IPS DF 6.9 (cell line): ENCODE results near the gene FITM2.
"Not testable (repeated sequence)": the region's sequence is repeated elsewhere in the genome, so short reads cannot be mapped to it uniquely, and the experiment has no call there.

ENCODE experiments used
- DNase-seq: peaks from one replicate; pipeline ENCODE4 v3.0.0-alpha.2; 2013; ENCODE audit warnings: low read depth, low spot score
- H3K27ac ChIP-seq: one replicate; pipeline ENCODE4 v1.5.1; 2013; ENCODE audit warnings: low read length, control low read depth
- H3K27me3 ChIP-seq: 2 replicates; pipeline ENCODE4 v1.6.1; 2013; ENCODE audit warnings: mild to moderate bottlenecking, low read length; ENCODE audit not compliant: control insufficient read depth, insufficient read depth
- H3K36me3 ChIP-seq: 2 replicates; pipeline ENCODE4 v1.6.1; 2013; ENCODE audit warnings: low read length; ENCODE audit not compliant: control insufficient read depth, insufficient read depth
- H3K4me1 ChIP-seq: 2 replicates; pipeline ENCODE4 v1.6.1; 2013; ENCODE audit warnings: low read length; ENCODE audit not compliant: control insufficient read depth, insufficient read depth
- H3K4me3 ChIP-seq: 2 replicates; pipeline ENCODE4 v1.5.1; 2013; ENCODE audit warnings: mild to moderate bottlenecking, low read length
- H3K9me3 ChIP-seq: 2 replicates; pipeline ENCODE4 v1.6.1; 2013; ENCODE audit warnings: low read length, inconsistent platforms; ENCODE audit not compliant: control insufficient read depth, insufficient read depth
- WGBS: extraction: QIAGEN DNeasy Blood & Tissue Kit; methylation state at CpG from one replicate; pipeline ENCODE4 v1.1.7; 2013; ENCODE audit warnings: mixed read lengths, missing lambda C conversion rate; ENCODE audit not compliant: insufficient read length, insufficient coverage; 5-methylcytosine and 5-hydroxymethylcytosine counted together

FITM2 gene

DNA sequence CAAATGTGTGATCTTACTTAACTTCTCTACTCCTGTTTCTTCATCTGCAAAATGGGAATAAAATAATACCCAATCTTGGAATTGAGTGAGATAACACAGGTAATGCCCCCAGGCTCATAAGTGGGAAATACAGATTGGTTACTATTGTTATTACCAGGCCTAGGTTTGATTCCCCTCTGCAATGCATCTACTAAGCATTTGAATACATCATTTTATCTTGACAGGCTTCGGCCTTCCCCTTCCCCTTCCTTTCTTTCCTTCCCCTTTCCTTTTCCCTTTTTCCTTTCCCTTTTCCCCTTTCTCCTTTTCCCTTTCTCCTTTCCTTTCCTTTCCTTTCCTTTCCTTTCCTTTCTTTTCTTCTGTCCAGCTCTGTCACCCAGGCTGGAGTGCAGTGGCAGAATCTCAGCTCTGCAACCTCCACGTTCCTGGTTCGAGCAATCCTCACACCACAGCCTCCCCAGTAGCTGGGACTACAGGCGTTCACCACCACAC is 37.2 kb upstream of the FITM2 start:
- Histone ChIP-seq H3K36me3 (no peaks in the 10 kb centered on the region), H3K9me3 (no peaks in the 10 kb centered on the region), H3K27me3 (no peaks in the 10 kb centered on the region), H3K4me3 (no peak overlapping the region), H3K4me1 (no peaks in the 10 kb centered on the region; the same call in 1 of the 2 replicates), H3K27ac (no peak overlapping the region)
- no CpG with 5 or more reads among the region's 4 CpGs for WGBS
- DNase-seq: no peak

DNA sequence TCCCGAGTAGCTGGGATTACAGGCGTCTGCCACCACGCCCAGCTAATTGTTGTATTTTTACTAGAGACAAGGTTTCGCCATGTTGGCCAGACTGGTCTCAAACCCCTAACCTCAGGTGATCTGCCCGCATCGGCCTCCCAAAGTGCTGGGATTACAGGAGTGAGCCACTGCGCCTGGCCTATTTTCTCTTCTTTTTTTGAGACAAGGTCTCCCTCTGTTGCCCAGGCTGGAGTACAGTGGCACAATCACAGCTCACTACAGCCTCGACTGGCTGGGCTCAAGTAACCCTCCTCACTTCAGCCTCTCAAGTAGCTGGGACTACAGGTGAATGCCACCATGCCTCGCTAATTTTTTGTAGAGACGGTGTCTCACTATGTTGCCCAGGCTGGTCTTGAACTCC is 34.9 kb upstream of the FITM2 start:
- no CpG with 5 or more reads among the region's 10 CpGs for WGBS
- DNase-seq, H3K27me3 ChIP-seq, H3K4me1 ChIP-seq, H3K9me3 ChIP-seq, H3K27ac ChIP-seq, H3K36me3 ChIP-seq, H3K4me3 ChIP-seq: not testable (repeated sequence)

DNA sequence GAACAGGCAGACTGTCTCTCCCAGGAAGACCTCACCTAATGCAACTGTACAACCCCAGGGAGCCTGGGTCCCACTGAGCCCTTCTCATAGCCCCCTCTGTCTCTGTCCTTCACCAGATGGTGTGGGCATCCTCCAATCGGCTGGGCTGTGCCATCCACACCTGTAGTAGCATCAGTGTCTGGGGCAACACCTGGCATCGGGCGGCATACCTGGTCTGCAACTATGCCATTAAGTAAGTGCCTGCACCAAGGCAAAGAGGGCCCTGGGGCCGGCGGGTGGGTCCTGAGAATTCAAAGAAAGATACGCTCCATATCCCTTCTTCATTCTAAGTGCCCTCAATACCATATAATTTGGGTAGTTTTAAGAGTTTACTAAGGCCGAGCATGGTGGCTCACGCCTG is 34.1 kb upstream of the FITM2 start:
- no CpG with 5 or more reads among the region's 8 CpGs for WGBS
- DNase-seq: no peak
- Histone ChIP-seq H3K4me3 (no peak overlapping the region; the same call in 1 of the 2 replicates), H3K27ac (no peak overlapping the region), H3K36me3 (no peaks in the 10 kb centered on the region), H3K4me1 (no peaks in the 10 kb centered on the region; the same call in 1 of the 2 replicates), H3K9me3 (no peaks in the 10 kb centered on the region), H3K27me3 (no peaks in the 10 kb centered on the region)

DNA sequence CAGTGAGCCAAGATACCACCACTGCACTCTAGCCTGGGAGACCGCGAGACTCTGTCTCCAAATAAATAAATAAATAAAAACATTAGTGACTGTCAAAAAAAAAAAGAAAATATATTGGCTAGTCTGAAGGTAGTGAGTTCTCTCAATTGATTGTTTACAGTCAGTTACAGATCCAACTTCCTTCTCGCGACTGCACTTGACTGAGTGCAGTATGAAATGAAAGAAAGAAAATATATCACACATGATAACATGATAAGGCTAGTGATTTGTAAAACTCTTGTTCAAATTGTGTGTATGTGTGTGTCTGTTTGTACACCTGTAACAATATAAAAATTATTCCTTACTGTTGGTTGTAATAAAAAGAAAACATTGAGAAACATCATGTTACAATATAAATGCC is 33.7 kb upstream of the FITM2 start:
- H3K4me3 ChIP-seq: no peak overlapping the region

DNA sequence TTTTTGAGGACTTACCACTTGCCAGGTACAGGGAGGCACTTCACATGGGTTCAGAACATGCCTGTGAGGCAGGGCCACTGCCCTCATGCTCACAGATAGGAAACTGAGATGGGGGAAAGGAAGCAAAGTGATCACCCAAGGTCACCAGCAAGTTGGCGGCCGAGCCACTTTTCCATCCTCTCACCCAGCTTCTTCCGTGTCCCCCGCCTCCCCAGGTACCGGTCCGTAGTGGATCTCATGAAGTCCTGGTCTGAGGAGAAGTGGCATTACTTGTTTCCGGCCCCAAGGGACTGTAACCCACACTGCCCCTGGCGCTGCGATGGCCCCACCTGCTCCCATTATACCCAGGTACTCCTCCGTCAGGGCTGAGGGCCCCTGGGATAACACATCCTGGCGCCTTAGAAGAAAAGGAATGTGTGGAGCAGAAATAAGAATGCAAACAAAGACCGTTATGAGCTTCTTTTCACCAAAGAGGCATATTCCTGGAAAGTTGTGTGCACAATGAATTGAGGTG is 32.2 kb upstream of the FITM2 start:
- Histone ChIP-seq H3K27me3 (no peaks in the 10 kb centered on the region), H3K9me3 (no peaks in the 10 kb centered on the region), H3K4me1 (no peaks in the 10 kb centered on the region; the same call in 1 of the 2 replicates), H3K36me3 (no peaks in the 10 kb centered on the region), H3K4me3 (no peak overlapping the region), H3K27ac (no peak overlapping the region)
- DNase-seq: no peak
- no CpG with 5 or more reads among the region's 12 CpGs for WGBS

More for the DNA sequence above, 33.7 kb upstream of the FITM2 start:
- Histone ChIP-seq H3K4me1 (no peaks in the 10 kb centered on the region; the same call in 1 of the 2 replicates), H3K36me3 (no peaks in the 10 kb centered on the region), H3K27me3 (no peaks in the 10 kb centered on the region), H3K27ac (no peak overlapping the region), H3K9me3 (no peaks in the 10 kb centered on the region)
- no peak for DNase-seq
- no CpG with 5 or more reads among the region's 4 CpGs for WGBS

DNA sequence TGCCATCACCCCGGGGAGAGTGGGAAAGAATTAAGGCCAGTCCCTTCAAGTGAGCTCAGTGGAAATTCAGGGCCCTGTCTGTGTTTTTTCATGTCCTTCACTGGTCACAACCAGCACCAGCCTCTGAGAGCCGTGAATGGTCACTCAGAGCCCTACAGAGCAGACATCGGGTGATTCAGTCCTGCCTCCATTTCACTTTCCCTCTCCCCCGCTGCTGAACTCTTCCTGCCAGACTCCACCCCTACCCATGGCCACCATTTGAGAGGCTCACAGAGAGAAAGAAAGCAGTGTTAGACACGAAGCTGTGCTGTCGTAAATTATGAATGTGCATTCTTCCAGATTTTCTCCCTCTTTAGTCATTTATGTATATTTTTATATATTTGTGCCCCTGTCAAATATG is 31.2 kb upstream of the FITM2 start:
- Histone ChIP-seq H3K27me3 (no peaks in the 10 kb centered on the region), H3K9me3 (no peaks in the 10 kb centered on the region), H3K4me1 (no peaks in the 10 kb centered on the region; the same call in 1 of the 2 replicates), H3K36me3 (no peaks in the 10 kb centered on the region), H3K27ac (no peak overlapping the region), H3K4me3 (no peak overlapping the region)
- WGBS: no CpG with 5 or more reads among the region's 6 CpGs
- no peak for DNase-seq

DNA sequence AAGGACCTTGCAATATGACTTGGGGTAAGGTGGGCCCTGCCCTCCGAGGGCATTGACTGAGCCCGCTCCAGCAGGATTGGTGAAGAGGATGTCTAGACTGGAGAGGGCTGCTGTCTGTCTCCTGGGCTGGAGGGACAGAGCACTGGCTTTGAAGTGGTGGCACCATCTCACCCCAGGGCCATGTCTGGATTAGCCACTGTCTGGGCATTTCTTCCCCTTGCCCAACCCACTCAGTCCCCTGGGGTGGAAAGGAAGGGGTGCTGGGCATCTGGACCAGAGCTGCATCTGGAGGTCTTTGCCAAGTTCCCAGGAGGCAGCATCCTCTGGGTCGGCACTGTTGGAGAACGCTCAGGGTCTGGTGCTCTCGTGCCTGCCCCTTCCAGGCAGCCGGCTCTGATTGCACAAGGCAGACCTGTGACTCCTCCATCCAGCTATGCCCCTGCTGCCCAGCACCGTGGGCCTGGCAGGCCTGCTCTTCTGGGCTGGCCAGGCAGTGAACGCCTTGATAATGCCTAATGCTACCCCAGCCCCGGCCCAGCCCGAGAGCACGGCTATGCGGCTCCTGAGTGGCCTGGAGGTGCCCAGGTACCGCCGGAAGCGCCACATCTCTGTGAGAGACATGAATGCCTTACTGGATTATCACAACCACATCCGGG is 25.9 kb upstream of the FITM2 start, which contains the start of gene R3HDML:
TSS of gene R3HDML (plus strand) at position 319 of the 656 bp plus-strand sequence. CDS start at position 434, 115 bp downstream.
- H3K27ac ChIP-seq: no peak within 1 kb of the TSS

DNA sequence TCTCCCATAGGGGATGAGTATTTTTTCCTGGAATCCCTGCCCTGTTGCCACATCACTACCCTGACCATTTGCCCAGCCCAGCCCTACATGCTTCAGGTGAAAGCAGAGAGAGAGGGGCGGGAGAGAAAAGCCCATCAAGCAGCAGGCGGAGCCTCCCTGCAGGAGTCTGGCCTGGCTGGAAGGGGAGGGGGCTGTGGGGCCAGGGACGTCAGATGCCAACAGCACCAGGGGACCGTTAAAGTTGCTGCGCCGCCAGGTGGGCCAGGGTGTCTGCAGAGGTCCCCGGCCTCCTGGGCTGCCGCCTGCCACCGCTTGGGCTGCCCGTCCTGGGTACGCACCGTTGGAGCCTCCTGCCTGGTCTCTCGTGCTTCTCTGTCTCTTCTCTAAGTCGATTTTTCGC is 25.1 kb upstream of the FITM2 start:
- no peak overlapping the region for H3K4me3 ChIP-seq
- H3K27ac ChIP-seq: no peak overlapping the region
- H3K36me3 ChIP-seq: no peaks in the 10 kb centered on the region
- H3K4me1 ChIP-seq: 0 out of 2 replicates have a peak, but pooled peaks cover 1% of the 10 kb centered on the region
- WGBS: no CpG with 5 or more reads among the region's 15 CpGs
- no peaks in the 10 kb centered on the region for H3K27me3 ChIP-seq
- H3K9me3 ChIP-seq: no peaks in the 10 kb centered on the region
- DNase-seq: no peak

More for the DNA sequence above, 25.9 kb upstream of the FITM2 start, which contains the start of gene R3HDML:
- DNase-seq: no peak
- no peak within 1 kb of the TSS for H3K4me3 ChIP-seq
- 0 out of 2 replicates have a peak, but pooled peaks cover 1% of the 10 kb centered on the region for H3K4me1 ChIP-seq
- no peaks in the 10 kb centered on the region for H3K36me3 ChIP-seq
- no CpG with 5 or more reads among the region's 16 CpGs for WGBS
- H3K27me3 ChIP-seq: no peaks in the 10 kb centered on the region
- H3K9me3 ChIP-seq: no peaks in the 10 kb centered on the region

DNA sequence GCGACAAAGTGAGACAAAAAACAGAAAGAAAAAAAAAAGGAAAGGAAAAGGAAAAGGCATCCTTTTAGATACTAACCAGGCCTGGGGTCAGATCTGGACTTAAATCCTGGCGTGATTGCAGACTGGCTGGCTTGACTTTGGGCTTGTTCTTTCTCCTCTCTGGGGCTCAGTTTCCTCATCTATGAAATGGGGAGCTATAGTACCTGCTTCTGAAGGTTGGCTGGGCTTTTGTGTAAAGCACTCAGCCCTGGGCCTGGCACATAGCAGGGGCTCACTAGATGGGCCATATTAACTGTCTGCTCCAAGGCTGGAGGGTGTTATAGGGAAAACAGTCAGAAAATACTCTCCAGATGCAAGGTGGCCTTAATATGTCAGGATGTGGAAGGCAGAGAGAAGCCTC is 24.7 kb upstream of the FITM2 start:
- Histone ChIP-seq H3K9me3 (no peaks in the 10 kb centered on the region), H3K4me1 (0 out of 2 replicates have a peak, but pooled peaks cover 1% of the 10 kb centered on the region), H3K4me3 (no peak overlapping the region), H3K36me3 (no peaks in the 10 kb centered on the region), H3K27me3 (no peaks in the 10 kb centered on the region), H3K27ac (no peak overlapping the region)
- no CpG with 5 or more reads among the region's 2 CpGs for WGBS
- DNase-seq: no peak

DNA sequence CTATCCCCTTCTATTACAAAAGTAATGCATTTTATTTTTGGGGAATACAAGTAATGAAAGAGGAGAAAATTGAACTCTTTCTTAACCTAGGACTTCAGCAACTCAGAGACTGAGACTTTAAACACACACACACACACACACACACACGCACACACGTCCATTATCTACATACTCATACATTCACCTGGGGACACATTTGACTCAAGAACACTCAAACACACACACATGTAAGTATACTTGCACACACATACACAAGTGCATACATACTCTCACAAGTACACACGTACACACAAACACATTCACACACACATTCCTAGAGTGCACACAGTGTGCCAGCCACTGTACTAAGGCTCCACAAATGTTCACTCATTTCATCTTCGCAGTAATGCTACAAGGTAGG is 23.7 kb upstream of the FITM2 start:
- no peak for DNase-seq
- H3K4me1 ChIP-seq: 0 out of 2 replicates have a peak, but pooled peaks cover 1% of the 10 kb centered on the region
- no peak overlapping the region for H3K27ac ChIP-seq
- H3K4me3 ChIP-seq: no peak overlapping the region
- H3K27me3 ChIP-seq: no peaks in the 10 kb centered on the region
- H3K36me3 ChIP-seq: no peaks in the 10 kb centered on the region
- no CpG with 5 or more reads among the region's 4 CpGs for WGBS
- H3K9me3 ChIP-seq: no peaks in the 10 kb centered on the region
